HEK293 (cell line): ENCODE measurements around the gene GRAMD1B.
A peak's percentile ranks its signal among the peaks of the same experiment; 100 is the strongest.

Experiments
- CTCF ChIA-PET: fragments of 350-600 bp; formaldehyde crosslinking; extraction: SDS; loops from one replicate; lab custom pipeline; 2021; ENCODE audit warnings: antibody characterized with exemption; lab: Yijun Ruan, JAX
- POLR2A ChIA-PET: fragments of 300-600 bp; formaldehyde crosslinking; extraction: SDS; loops from one replicate; lab custom pipeline; 2020; ENCODE audit warnings: antibody characterized with exemption, inconsistent platforms; lab: Yijun Ruan, JAX
- H3K27ac ChIP-seq: fragments of 200-500 bp; sonication (Bioruptor generic); 2 replicates; pipeline ENCODE4 v1.5.1; 2014; ENCODE audit warnings: low read depth, low read length, control low read depth, inconsistent platforms; ENCODE audit errors: extremely low read depth
- H3K36me3 ChIP-seq, 2 experiments: fragments of 200-500 bp in 1 of 2; sonication (Bioruptor generic) in 1 of 2; 1 replicate in 1 of 2; 2 replicates in 1 of 2; pipeline ENCODE4 v1.5.1; 2014 to 2017; ENCODE audit warnings: inconsistent platforms in 2 of 2, low read length in 2 of 2; ENCODE audit not compliant: control insufficient read depth in 2 of 2, insufficient read depth in 1 of 2
- H3K4me1 ChIP-seq: fragments of 200-500 bp; sonication (Bioruptor generic); 2 replicates; pipeline ENCODE4 v1.5.1; 2014; ENCODE audit warnings: mild to moderate bottlenecking, low read length, inconsistent platforms; ENCODE audit not compliant: control insufficient read depth, insufficient read depth
- H3K4me3 ChIP-seq: 2 replicates; pipeline ENCODE4 v1.5.1; 2011; ENCODE audit warnings: low read depth, mild to moderate bottlenecking, control low read depth, low read length, moderate library complexity
- H3K9me3 ChIP-seq: fragments of 200-500 bp; sonication (Bioruptor generic); 2 replicates; pipeline ENCODE4 v1.5.1; 2014; ENCODE audit warnings: low read depth, low read length, inconsistent platforms; ENCODE audit not compliant: control insufficient read depth, insufficient read depth
- EGR2 ChIP-seq: fragments of 450-650 bp; formaldehyde crosslinking; IDR thresholded peaks from 2 replicates; pipeline ENCODE4 v1.5.1; 2016; ENCODE audit warnings: low read depth, missing biosample characterization, missing genetic modification characterization
- KLF10 ChIP-seq: fragments of 450-650 bp; IDR thresholded peaks from 2 replicates; pipeline ENCODE4 v1.5.1; 2018; ENCODE audit warnings: missing biosample characterization, mild to moderate bottlenecking, missing genetic modification characterization
- SP7 ChIP-seq: fragments of 450-650 bp; formaldehyde crosslinking; IDR thresholded peaks from 2 replicates; pipeline ENCODE4 v1.5.1; 2016; ENCODE audit warnings: missing biosample characterization, missing genetic modification characterization
- TCF7L2 ChIP-seq: IDR thresholded peaks from 2 replicates; pipeline ENCODE4 v1.6.1; 2011; ENCODE audit warnings: low read depth, mild to moderate bottlenecking, inconsistent platforms, low read length, moderate library complexity, borderline replicate concordance
- TRIM28 ChIP-seq: IDR thresholded peaks from 2 replicates; pipeline ENCODE4 v1.6.1; 2011; ENCODE audit warnings: low read length, control low read depth, borderline replicate concordance
- YY1 ChIP-seq: fragments of 450-650 bp; formaldehyde crosslinking; IDR thresholded peaks from 2 replicates; pipeline ENCODE4 v1.5.1; 2018; ENCODE audit warnings: missing biosample characterization, missing genetic modification characterization
- ZBTB20 ChIP-seq: fragments of 450-650 bp; formaldehyde crosslinking; IDR thresholded peaks from 2 replicates; pipeline ENCODE4 v1.5.1; 2016; ENCODE audit warnings: missing biosample characterization, missing genetic modification characterization
- ZBTB48 ChIP-seq: fragments of 450-650 bp; formaldehyde crosslinking; IDR thresholded peaks from 2 replicates; pipeline ENCODE4 v1.5.1; 2016; ENCODE audit warnings: missing biosample characterization, missing genetic modification characterization
- ZNF114 ChIP-seq: fragments of 450-650 bp; formaldehyde crosslinking; IDR thresholded peaks from 2 replicates; pipeline ENCODE4 v1.5.0; 2017; ENCODE audit warnings: missing biosample characterization, missing genetic modification characterization
- ZNF138 ChIP-seq: fragments of 450-650 bp; formaldehyde crosslinking; IDR thresholded peaks from 2 replicates; pipeline ENCODE4 v1.5.1; 2016; ENCODE audit warnings: missing biosample characterization, missing genetic modification characterization, borderline replicate concordance
- ZNF184 ChIP-seq: fragments of 450-650 bp; IDR thresholded peaks from 2 replicates; pipeline ENCODE4 v1.5.1; 2018; ENCODE audit warnings: missing biosample characterization, mild to moderate bottlenecking, missing genetic modification characterization
- ZNF202 ChIP-seq: fragments of 450-650 bp; formaldehyde crosslinking; IDR thresholded peaks from 2 replicates; pipeline ENCODE4 v1.5.1; 2016; ENCODE audit warnings: missing biosample characterization, missing genetic modification characterization, borderline replicate concordance
- ZNF221 ChIP-seq: fragments of 450-650 bp; formaldehyde crosslinking; IDR thresholded peaks from 2 replicates; pipeline ENCODE4 v1.5.1; 2017; ENCODE audit warnings: missing biosample characterization, missing genetic modification characterization, borderline replicate concordance
- ZNF24 ChIP-seq: fragments of 450-650 bp; formaldehyde crosslinking; IDR thresholded peaks from 2 replicates; pipeline ENCODE4 v1.5.1; 2016; ENCODE audit warnings: missing biosample characterization, missing genetic modification characterization
- ZNF366 ChIP-seq: fragments of 450-650 bp; formaldehyde crosslinking; conservative IDR thresholded peaks from 2 replicates; pipeline ENCODE4 v1.5.1; 2016; ENCODE audit warnings: missing biosample characterization, missing genetic modification characterization
- ZNF37A ChIP-seq: fragments of 450-650 bp; IDR thresholded peaks from 2 replicates; pipeline ENCODE4 v1.5.1; 2018; ENCODE audit warnings: missing biosample characterization, missing genetic modification characterization
- ZNF623 ChIP-seq: fragments of 450-650 bp; formaldehyde crosslinking; IDR thresholded peaks from 2 replicates; pipeline ENCODE4 v1.5.1; 2016; ENCODE audit warnings: missing biosample characterization, missing genetic modification characterization
- TF ChIP-seq, protein P1 (sequence below): fragments of 450-650 bp; formaldehyde crosslinking; IDR thresholded peaks from 2 replicates; pipeline ENCODE4 v1.5.1; 2017; ENCODE audit warnings: missing biosample characterization, missing genetic modification characterization
- TF ChIP-seq, protein P2 (sequence below): sonication (generic); formaldehyde crosslinking; IDR thresholded peaks from 2 replicates; pipeline ENCODE4 v1.8.1; 2022; ENCODE audit warnings: mild to moderate bottlenecking, moderate library complexity, missing genetic modification reagents
- TF ChIP-seq, protein P3 (sequence below): fragments of 450-650 bp; formaldehyde crosslinking; IDR thresholded peaks from 2 replicates; pipeline ENCODE4 v1.5.1; 2016; ENCODE audit warnings: missing biosample characterization, missing genetic modification characterization
- TF ChIP-seq, protein P4 (sequence below): fragments of 450-650 bp; formaldehyde crosslinking; IDR thresholded peaks from 2 replicates; pipeline ENCODE4 v1.5.1; 2016; ENCODE audit warnings: missing biosample characterization, missing genetic modification characterization
- TF ChIP-seq, protein P5 (sequence below): fragments of 450-650 bp; formaldehyde crosslinking; IDR thresholded peaks from 2 replicates; pipeline ENCODE4 v1.5.1; 2016; ENCODE audit warnings: missing biosample characterization, missing genetic modification characterization

The GRAMD1B gene

DNA sequence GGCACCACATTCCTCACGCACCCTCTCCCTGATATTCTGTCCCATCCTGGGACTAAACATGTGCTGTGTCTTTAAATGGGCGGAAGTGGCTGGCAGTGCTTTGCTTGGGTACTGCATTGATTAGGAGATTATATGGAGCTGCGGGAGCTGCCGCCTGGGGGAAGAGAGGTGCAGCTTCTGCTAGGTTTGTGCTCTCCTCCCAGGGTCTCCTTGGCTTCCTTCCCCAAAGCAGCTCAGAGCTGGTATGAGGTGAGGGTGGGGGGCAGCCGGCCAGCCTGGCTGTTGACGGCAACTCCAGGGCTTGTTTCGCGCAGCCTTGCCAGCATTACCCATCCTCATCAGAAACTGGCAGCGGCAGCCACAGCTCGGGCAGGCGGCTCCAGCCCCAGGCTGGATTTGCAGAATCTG is 95.4 kb downstream of the GRAMD1B start:
- no peak for TF ChIP-seq ZNF184
- 0 out of 2 replicates have a peak, but pooled peaks have one; percentile 15 for TF ChIP-seq TRIM28
- TF ChIP-seq, all 188 proteins: peak for 1
- ChIA-PET CTCF (interaction anchor here (0.5 to 1.4 kb wide), 4 partner anchors 9 to 1080 kb away, joined by 3 read pairs; no protein-coding TSS in a partner anchor), POLR2A (no interaction called here)
- Histone ChIP-seq H3K4me3 (no peak overlapping the region), H3K36me3 (no peaks in the 10 kb centered on the region), H3K9me3 (no peaks in the 10 kb centered on the region), H3K4me1 (no peaks in the 10 kb centered on the region), H3K27ac (no peak overlapping the region)

DNA sequence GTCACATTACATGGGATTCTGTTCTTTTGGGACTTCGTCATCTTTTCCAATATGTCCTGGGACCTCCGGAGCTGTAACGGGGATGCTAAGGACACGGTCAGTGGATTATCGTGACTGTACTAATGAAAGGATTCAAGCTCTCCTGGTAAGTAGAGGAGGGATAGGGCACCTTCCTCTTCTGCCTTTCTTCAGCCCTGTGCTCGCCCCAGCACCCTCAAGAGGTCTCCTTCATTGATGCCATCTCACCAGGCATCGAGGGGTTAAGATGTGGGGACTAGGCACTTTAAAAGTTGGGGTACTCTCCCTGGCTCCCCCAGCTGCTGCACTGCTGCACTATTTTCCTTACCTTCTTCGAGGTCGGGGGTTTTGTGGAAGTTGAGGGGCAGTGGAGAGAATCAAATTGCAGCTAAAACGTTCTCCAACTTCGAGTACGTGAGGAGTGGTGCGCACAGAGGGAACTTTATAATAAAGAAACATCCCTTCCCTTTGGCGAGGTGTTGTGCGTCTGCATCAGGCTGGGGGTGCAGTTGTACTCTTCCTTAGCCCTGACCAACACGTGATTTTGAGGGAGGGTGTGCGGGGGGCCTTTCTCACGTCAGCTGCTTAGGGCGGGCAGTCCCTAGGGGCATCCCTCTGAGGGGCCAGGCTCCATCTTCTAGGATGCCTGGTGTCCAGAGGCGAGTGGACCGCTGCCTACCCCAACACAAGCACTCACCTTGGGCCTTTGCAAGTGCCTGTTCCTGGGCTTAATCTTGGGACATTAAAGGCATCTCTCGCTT is 96.1 kb downstream of the GRAMD1B start:
- POLR2A ChIA-PET, result no interaction called here

More for the DNA sequence above, 96.1 kb downstream of the GRAMD1B start:
- Histone ChIP-seq H3K4me3 (no peak overlapping the region), H3K36me3 (no peaks in the 10 kb centered on the region), H3K27ac (no peak overlapping the region), H3K4me1 (no peaks in the 10 kb centered on the region), H3K9me3 (no peaks in the 10 kb centered on the region)
- no peak for TF ChIP-seq ZNF24 (tag by site-specific recombination)
- TF ChIP-seq ZNF366 (tag by site-specific recombination), result no peak
- TF ChIP-seq YY1 (tag by site-specific recombination), result no peak
- no peak for TF ChIP-seq ZNF138 (tag by site-specific recombination)
- TF ChIP-seq ZNF37A (tag by site-specific recombination), result no peak
- TF ChIP-seq, protein P1, sequence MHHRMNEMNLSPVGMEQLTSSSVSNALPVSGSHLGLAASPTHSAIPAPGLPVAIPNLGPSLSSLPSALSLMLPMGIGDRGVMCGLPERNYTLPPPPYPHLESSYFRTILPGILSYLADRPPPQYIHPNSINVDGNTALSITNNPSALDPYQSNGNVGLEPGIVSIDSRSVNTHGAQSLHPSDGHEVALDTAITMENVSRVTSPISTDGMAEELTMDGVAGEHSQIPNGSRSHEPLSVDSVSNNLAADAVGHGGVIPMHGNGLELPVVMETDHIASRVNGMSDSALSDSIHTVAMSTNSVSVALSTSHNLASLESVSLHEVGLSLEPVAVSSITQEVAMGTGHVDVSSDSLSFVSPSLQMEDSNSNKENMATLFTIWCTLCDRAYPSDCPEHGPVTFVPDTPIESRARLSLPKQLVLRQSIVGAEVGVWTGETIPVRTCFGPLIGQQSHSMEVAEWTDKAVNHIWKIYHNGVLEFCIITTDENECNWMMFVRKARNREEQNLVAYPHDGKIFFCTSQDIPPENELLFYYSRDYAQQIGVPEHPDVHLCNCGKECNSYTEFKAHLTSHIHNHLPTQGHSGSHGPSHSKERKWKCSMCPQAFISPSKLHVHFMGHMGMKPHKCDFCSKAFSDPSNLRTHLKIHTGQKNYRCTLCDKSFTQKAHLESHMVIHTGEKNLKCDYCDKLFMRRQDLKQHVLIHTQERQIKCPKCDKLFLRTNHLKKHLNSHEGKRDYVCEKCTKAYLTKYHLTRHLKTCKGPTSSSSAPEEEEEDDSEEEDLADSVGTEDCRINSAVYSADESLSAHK (tag by site-specific recombination), result no peak
- TF ChIP-seq ZNF114 (tag by site-specific recombination), result no peak
- TF ChIP-seq EGR2 (tag by site-specific recombination), result no peak
- TF ChIP-seq TCF7L2, result no peak
- TF ChIP-seq, protein P2, sequence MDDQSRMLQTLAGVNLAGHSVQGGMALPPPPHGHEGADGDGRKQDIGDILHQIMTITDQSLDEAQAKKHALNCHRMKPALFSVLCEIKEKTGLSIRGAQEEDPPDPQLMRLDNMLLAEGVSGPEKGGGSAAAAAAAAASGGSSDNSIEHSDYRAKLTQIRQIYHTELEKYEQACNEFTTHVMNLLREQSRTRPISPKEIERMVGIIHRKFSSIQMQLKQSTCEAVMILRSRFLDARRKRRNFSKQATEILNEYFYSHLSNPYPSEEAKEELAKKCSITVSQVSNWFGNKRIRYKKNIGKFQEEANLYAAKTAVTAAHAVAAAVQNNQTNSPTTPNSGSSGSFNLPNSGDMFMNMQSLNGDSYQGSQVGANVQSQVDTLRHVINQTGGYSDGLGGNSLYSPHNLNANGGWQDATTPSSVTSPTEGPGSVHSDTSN (CRISPR knock-in tag), result no peak
- no peak for TF ChIP-seq KLF10 (tag by site-specific recombination)
- TF ChIP-seq ZBTB48 (tag by site-specific recombination), result no peak
- no peak for TF ChIP-seq ZNF202 (tag by site-specific recombination)
- TF ChIP-seq, protein P3, sequence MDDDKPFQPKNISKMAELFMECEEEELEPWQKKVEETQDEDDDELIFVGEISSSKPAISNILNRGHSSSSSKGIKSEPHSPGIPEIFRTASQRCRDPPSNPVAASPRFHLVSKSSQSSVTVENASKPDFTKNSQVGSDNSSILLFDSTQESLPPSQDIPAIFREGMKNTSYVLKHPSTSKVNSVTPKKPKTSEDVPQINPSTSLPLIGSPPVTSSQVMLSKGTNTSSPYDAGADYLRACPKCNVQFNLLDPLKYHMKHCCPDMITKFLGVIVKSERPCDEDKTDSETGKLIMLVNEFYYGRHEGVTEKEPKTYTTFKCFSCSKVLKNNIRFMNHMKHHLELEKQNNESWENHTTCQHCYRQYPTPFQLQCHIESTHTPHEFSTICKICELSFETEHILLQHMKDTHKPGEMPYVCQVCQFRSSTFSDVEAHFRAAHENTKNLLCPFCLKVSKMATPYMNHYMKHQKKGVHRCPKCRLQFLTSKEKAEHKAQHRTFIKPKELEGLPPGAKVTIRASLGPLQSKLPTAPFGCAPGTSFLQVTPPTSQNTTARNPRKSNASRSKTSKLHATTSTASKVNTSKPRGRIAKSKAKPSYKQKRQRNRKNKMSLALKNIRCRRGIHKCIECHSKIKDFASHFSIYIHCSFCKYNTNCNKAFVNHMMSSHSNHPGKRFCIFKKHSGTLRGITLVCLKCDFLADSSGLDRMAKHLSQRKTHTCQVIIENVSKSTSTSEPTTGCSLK (tag by site-specific recombination), result no peak
- TF ChIP-seq, protein P4, sequence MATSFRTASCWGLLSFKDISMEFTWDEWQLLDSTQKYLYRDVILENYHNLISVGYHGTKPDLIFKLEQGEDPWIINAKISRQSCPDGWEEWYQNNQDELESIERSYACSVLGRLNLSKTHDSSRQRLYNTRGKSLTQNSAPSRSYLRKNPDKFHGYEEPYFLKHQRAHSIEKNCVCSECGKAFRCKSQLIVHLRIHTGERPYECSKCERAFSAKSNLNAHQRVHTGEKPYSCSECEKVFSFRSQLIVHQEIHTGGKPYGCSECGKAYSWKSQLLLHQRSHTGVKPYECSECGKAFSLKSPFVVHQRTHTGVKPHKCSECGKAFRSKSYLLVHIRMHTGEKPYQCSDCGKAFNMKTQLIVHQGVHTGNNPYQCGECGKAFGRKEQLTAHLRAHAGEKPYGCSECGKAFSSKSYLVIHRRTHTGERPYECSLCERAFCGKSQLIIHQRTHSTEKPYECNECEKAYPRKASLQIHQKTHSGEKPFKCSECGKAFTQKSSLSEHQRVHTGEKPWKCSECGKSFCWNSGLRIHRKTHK (tag by site-specific recombination), result no peak
- no peak for TF ChIP-seq ZNF623
- TF ChIP-seq, protein P5, sequence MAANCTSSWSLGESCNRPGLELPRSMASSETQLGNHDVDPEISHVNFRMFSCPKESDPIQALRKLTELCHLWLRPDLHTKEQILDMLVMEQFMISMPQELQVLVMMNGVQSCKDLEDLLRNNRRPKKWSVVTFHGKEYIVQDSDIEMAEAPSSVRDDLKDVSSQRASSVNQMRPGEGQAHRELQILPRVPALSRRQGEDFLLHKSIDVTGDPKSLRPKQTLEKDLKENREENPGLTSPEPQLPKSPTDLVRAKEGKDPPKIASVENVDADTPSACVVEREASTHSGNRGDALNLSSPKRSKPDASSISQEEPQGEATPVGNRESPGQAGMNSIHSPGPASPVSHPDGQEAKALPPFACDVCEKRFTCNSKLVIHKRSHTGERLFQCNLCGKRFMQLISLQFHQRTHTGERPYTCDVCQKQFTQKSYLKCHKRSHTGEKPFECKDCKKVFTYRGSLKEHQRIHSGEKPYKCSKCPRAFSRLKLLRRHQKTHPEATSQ, result no peak
- no peak for TF ChIP-seq ZNF221 (tag by site-specific recombination)
- TF ChIP-seq ZBTB20, result no peak
- TF ChIP-seq SP7 (tag by site-specific recombination), result no peak
- CTCF ChIA-PET, result interaction anchor here (0.5 to 0.7 kb wide), 3 partner anchors 16 to 1080 kb away, joined by 3 read pairs; no protein-coding TSS in a partner anchor
